ENCODE results near the gene EML4.

EML4 gene

DNA sequence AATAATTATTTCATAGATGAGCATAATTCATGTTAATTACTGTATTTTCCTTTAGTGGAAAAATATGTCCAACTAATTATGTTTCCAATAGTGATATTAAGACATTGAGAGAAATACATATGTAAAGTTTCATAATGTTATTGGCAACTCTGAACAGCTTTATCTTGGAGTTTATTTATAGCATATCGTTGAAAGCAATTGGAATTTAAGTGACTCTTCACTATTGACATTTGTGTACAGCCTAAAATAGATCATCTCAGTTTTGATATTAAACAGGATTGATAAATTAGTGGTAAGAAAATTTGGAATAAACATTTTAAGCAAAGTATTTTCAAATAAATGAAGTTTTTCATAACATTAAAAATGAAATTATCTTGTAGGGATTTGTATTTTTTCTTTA, 79.7 kb downstream of the EML4 start:
- H3K9me2 ChIP-seq (replicated peaks; ENCODE audit: low read depth, low read length) = no peaks in the 10 kb centered on the region
- no peaks in the 10 kb centered on the region for H3K9me3 ChIP-seq (ENCODE audit: insufficient read depth, low read depth, low read length)
- H3K79me2 ChIP-seq (ENCODE audit: insufficient read depth, low read length) = 0 out of 2 replicates have a peak, but pooled peaks cover 5% of the 10 kb centered on the region
- no peaks in the 10 kb centered on the region for H3K27me3 ChIP-seq (ENCODE audit: insufficient read depth, low read length, poor library complexity, severe bottlenecking)
- H3K4me1 ChIP-seq (ENCODE audit: insufficient read depth, low read length, poor library complexity, severe bottlenecking) = no peaks in the 10 kb centered on the region
- H3K4me3 ChIP-seq (ENCODE audit: low read length, poor library complexity, severe bottlenecking) = no peak overlapping the region
- H3K9ac ChIP-seq (ENCODE audit: low read depth, low read length, poor library complexity, severe bottlenecking) = no peak overlapping the region
- peaks cover 26% of the 10 kb centered on the region; the same call in 1 of the 2 replicates for H3K36me3 ChIP-seq (ENCODE audit: insufficient read depth, low read length)
- no peaks in the 10 kb centered on the region for H3F3A ChIP-seq (ENCODE audit: low read depth)
- H3K4me2 ChIP-seq (ENCODE audit: low read depth, low read length, poor library complexity, severe bottlenecking) = no peak overlapping the region
- H2AFZ ChIP-seq (ENCODE audit: low read length) = no peak overlapping the region
- no peak for TF ChIP-seq EZH2phosphoT487 (IDR thresholded peaks at IDR 0.05; ENCODE audit: borderline replicate concordance)
- TF ChIP-seq, protein P1, sequence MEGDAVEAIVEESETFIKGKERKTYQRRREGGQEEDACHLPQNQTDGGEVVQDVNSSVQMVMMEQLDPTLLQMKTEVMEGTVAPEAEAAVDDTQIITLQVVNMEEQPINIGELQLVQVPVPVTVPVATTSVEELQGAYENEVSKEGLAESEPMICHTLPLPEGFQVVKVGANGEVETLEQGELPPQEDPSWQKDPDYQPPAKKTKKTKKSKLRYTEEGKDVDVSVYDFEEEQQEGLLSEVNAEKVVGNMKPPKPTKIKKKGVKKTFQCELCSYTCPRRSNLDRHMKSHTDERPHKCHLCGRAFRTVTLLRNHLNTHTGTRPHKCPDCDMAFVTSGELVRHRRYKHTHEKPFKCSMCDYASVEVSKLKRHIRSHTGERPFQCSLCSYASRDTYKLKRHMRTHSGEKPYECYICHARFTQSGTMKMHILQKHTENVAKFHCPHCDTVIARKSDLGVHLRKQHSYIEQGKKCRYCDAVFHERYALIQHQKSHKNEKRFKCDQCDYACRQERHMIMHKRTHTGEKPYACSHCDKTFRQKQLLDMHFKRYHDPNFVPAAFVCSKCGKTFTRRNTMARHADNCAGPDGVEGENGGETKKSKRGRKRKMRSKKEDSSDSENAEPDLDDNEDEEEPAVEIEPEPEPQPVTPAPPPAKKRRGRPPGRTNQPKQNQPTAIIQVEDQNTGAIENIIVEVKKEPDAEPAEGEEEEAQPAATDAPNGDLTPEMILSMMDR (conservative IDR thresholded peaks at IDR 0.05; ENCODE audit: low read length) = no peak
- H4K20me1 ChIP-seq (ENCODE audit: insufficient read depth, low read length, poor library complexity, severe bottlenecking) = peaks cover 3% of the 10 kb centered on the region

DNA sequence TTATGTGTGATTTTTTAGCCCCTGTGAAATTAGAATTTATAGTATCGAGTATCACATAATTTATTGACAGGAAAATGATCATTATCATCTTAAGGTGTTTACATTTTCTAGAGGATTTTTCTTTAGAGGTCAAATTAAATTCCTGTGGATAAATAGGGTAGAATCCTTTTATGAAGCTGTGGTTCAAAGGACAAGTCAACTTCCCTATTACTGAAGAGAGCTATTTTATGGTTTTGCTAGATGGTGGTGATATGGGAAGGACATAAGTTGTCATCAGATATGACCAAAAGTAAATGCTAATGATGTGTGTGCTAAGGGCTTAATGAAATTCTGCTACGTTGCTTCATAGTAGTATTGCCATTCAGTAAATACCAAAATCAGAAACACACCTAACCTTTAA, 80.1 kb downstream of the EML4 start:
- TF ChIP-seq EZH2phosphoT487 (IDR thresholded peaks at IDR 0.05; ENCODE audit: borderline replicate concordance) = no peak
- TF ChIP-seq, protein P1 (conservative IDR thresholded peaks at IDR 0.05; ENCODE audit: low read length) = no peak
- Histone ChIP-seq H3K79me2 (ENCODE audit: insufficient read depth, low read length) (0 out of 2 replicates have a peak, but pooled peaks cover 4% of the 10 kb centered on the region), H2AFZ (ENCODE audit: low read length) (no peak overlapping the region), H3K9me2 (replicated peaks; ENCODE audit: low read depth, low read length) (no peaks in the 10 kb centered on the region), H3K4me1 (ENCODE audit: insufficient read depth, low read length, poor library complexity, severe bottlenecking) (no peaks in the 10 kb centered on the region), H3K9ac (ENCODE audit: low read depth, low read length, poor library complexity, severe bottlenecking) (no peak overlapping the region), H3K4me3 (ENCODE audit: low read length, poor library complexity, severe bottlenecking) (no peak overlapping the region), H3F3A (ENCODE audit: low read depth) (no peaks in the 10 kb centered on the region), H3K36me3 (ENCODE audit: insufficient read depth, low read length) (peaks cover 26% of the 10 kb centered on the region; the same call in 1 of the 2 replicates), H3K9me3 (ENCODE audit: insufficient read depth, low read depth, low read length) (no peaks in the 10 kb centered on the region), H3K4me2 (ENCODE audit: low read depth, low read length, poor library complexity, severe bottlenecking) (no peak overlapping the region), H3K27me3 (ENCODE audit: insufficient read depth, low read length, poor library complexity, severe bottlenecking) (no peaks in the 10 kb centered on the region), H4K20me1 (ENCODE audit: insufficient read depth, low read length, poor library complexity, severe bottlenecking) (peaks cover 3% of the 10 kb centered on the region)

DNA sequence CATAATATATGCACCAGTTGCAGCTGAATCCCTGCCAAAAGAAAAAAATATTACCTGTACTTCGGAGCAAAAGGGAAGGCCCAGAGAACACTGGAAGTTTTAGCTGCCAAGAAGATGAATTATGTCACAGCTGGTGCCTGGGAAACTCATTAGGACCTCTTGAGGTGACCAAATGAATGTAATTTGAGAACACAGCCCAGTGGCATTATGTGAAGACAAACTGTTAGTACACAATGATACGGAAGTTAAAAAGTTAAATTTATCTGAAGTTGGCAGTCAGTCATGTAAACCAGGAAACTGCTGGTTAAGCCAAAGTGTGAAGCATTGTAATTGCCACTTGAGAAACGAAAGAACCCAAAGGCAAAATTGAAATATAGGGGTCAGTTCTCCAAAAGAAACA, 80.7 kb downstream of the EML4 start:
- Histone ChIP-seq H3K36me3 (ENCODE audit: insufficient read depth, low read length) (peaks cover 29% of the 10 kb centered on the region; the same call in 1 of the 2 replicates), H3K79me2 (ENCODE audit: insufficient read depth, low read length) (no peaks in the 10 kb centered on the region), H3K9me3 (ENCODE audit: insufficient read depth, low read depth, low read length) (no peaks in the 10 kb centered on the region), H3K27me3 (ENCODE audit: insufficient read depth, low read length, poor library complexity, severe bottlenecking) (no peaks in the 10 kb centered on the region), H2AFZ (ENCODE audit: low read length) (no peak overlapping the region), H3F3A (ENCODE audit: low read depth) (no peaks in the 10 kb centered on the region), H3K4me1 (ENCODE audit: insufficient read depth, low read length, poor library complexity, severe bottlenecking) (no peaks in the 10 kb centered on the region), H3K4me2 (ENCODE audit: low read depth, low read length, poor library complexity, severe bottlenecking) (no peak overlapping the region), H3K9ac (ENCODE audit: low read depth, low read length, poor library complexity, severe bottlenecking) (no peak overlapping the region), H4K20me1 (ENCODE audit: insufficient read depth, low read length, poor library complexity, severe bottlenecking) (peaks cover 3% of the 10 kb centered on the region), H3K4me3 (ENCODE audit: low read length, poor library complexity, severe bottlenecking) (no peak overlapping the region), H3K9me2 (replicated peaks; ENCODE audit: low read depth, low read length) (no peaks in the 10 kb centered on the region)
- no peak for TF ChIP-seq EZH2phosphoT487 (IDR thresholded peaks at IDR 0.05; ENCODE audit: borderline replicate concordance)
- TF ChIP-seq, protein P1 (conservative IDR thresholded peaks at IDR 0.05; ENCODE audit: low read length) = no peak
